Heart right ventricle (tissue), 16 donors: ENCODE results near the gene CCDC9B. TPM values are rescaled to one million over a fixed set of nuclear protein-coding genes. Genes with fewer than 3 reads are reported as not detected.

Source experiments
- ATAC-seq, 8 donors: fragments of 200-7000 bp; cut with Tn5 transposase; one replicate each; pipeline ENCODE4 v1.9.1; 2020; ENCODE audit warnings: mild to moderate bottlenecking in 8 of 8, moderate library complexity in 8 of 8, moderate number of reproducible peaks in 1 of 8
- DNase-seq, 2 donors: peaks; one replicate each; pipeline ENCODE4 v3.0.0-alpha.2; 2020
- H3K27ac ChIP-seq, 10 donors: fragments of 200-600 bp; sonication (generic) in 2 of 10; one replicate each; pipeline versions ENCODE4 v1.5.0 to v1.8.0; 2020 to 2022; ENCODE audit warnings: mild to moderate bottlenecking in 3 of 10
- H3K27me3 ChIP-seq, 7 donors: fragments of 200-600 bp; one replicate each; pipeline ENCODE4 v1.8.0; 2021 to 2022; ENCODE audit warnings: mild to moderate bottlenecking in 2 of 7
- H3K36me3 ChIP-seq, 9 donors: fragments of 200-600 bp; sonication (generic) in 1 of 9; one replicate each; pipeline versions ENCODE4 v1.5.0 to v1.8.0; 2020 to 2022; ENCODE audit warnings: mild to moderate bottlenecking in 2 of 9
- H3K4me1 ChIP-seq, 9 donors: fragments of 200-600 bp; sonication (generic) in 1 of 9; one replicate each; pipeline versions ENCODE4 v1.5.0 to v1.8.0; 2020 to 2022; ENCODE audit warnings: mild to moderate bottlenecking in 4 of 9
- H3K4me3 ChIP-seq, 10 donors: fragments of 200-600 bp; sonication (generic) in 2 of 10; one replicate each; pipeline versions ENCODE4 v1.5.0 to v1.8.0; 2020 to 2022; ENCODE audit warnings: mild to moderate bottlenecking in 7 of 10, moderate library complexity in 2 of 10
- H3K9me3 ChIP-seq, 11 donors: fragments of 200-600 bp in 10 of 11; sonication (generic) in 2 of 11; one replicate each; pipeline versions ENCODE4 v1.5.0 to v1.8.0; 2013 to 2022; ENCODE audit warnings: mild to moderate bottlenecking in 2 of 11, control low read depth in 1 of 11, moderate library complexity in 1 of 11
- CTCF ChIP-seq, 9 donors: fragments of 200-600 bp; sonication (generic) in 2 of 9; IDR thresholded peaks; one replicate each; pipeline versions ENCODE4 v1.5.0 to v1.8.0; 2021 to 2022; ENCODE audit warnings: antibody characterized with exemption in 9 of 9, mild to moderate bottlenecking in 5 of 9, moderate library complexity in 1 of 9
- WGBS, 2 donors: extraction: QIAGEN DNeasy Blood & Tissue Kit; methylation state at CpG; one replicate each; pipeline ENCODE4 v1.1.7; 2013; ENCODE audit warnings: inconsistent platforms in 1 of 2; 5-methylcytosine and 5-hydroxymethylcytosine counted together
- intact Hi-C, 10 donors: fragments of 100-400 bp; cut with DNase I; formaldehyde crosslinking; loops; one replicate each; pipeline versions ENCODE4 v1.11.1 to v1.14.2; 2022
- polyA plus RNA-seq, 2 donors: library from polyadenylated mRNA; stranded (reverse); fragments of 200-250 nt; gene quantifications; one replicate each; pipeline ENCODE4 v1.2.3, GENCODE V29; 2013
- total RNA-seq, 10 donors: library from RNA; stranded (reverse); fragmentation: NEBNext Ultra II Directional in 3 of 10; extraction: Animal tissue kit (Norgen Biotek cat#: 25700) in 3 of 10; gene quantifications; one replicate each; pipeline versions ENCODE4 v1.2.1 to v1.2.4, GENCODE V29; 2021 to 2023
- donor health status: Arrhythmogenic right ventricular cardiomyopathy.
- donor health status: ischemic (EF 13 %, LVEDD 7.1; RV severe dilation, severe dysfunction).
- donor health status: healthy with polysubstance abuse.
- donor health status: DM: no; HTN: yes; CAD: no.
- donor health status: DM: no; HTN: no; CAD: no.
- donor health status: ischemic (EF 25% LVEDD 6.9; RV normal size, moderate dysfunction).
- donor health status: ischemic (EF 25% LVEDD 5.7; RV mildly dilated, moderate dysfunction).
- donor health status: healthy.
- donor health status: DM: yes; HTN: yes; CAD: no.
- donor health status: Ischemic cardiomyopathy.
- donor health status: ischemic (EF 35%, LVEDD 5.7; RV mildly dilated, moderate dysfunction).
- donor health status: nonischemic (EF 11% LVEDD 7.7; RV severe dilation, severe dysfunction).
- donor health status: DM: yes; HTN: yes; CAD: no.
- donor health status: PGD.
- donor health status: ischemic (EF 29% LVEDD 5.4; RV normal size, mild dysfunction).
- donor health status: nonischemic (EF 23%, LVEDD 6.1; RV moderate dilation, normal function).

Gene CCDC9B
- total and polyA plus RNA-seq, 12 donors: 13.0 to 190 (median 144) TPM

DNA sequence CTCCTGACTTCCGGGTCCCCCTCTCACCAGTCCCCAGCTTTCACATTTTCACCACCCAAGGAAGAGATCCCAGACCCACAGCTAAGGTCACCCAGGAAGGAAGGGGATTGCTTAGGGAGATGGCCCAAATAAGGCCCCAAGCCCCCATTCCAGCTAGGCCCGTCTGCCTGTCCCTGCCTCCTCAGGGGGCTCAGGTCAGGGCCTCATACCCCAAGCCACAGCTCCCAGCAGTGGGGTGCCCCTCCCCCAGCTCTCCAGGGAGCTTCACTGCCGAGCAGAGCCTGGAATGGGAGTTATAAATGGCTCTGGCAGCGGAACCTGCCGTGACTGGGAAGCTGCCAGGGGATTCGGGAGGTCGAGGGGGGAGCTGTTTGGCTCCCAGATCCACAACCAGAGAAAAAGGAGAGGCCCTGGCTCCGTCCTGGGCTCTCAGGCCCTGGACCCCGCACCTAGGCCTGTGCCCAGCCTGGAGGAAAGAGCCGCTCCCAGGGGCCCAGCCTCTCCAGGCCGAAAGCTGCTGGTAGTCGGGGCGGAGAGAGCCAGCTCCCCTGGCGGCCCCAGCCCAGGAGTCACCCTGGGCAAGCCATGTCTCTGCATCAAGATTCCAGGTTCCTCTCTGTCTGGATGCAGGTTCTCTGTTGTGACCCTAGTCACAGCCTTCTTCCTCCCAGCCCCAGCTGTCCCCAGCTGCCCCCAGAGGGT is 550 bp downstream of the CCDC9B start:
- peak overlapping the region; percentile 29 to 57 (median 50) for H3K4me3 ChIP-seq
- TF ChIP-seq CTCF (IDR thresholded peaks at IDR 0.05): no peak
- peak; percentile 91 to 93 for DNase-seq
- peak overlapping the region; percentile 95 to 99 (median 98) for H3K27ac ChIP-seq
- H3K9me3 ChIP-seq: no peaks in the 10 kb centered on the region
- no peaks in the 10 kb centered on the region for H3K27me3 ChIP-seq
- WGBS, 2 donors: 8 to 13% methylated on average over 14 of the region's 14 CpGs
- intact Hi-C loops: loop anchor here in 5 of 10 donors (1.0 to 5.0 kb wide), 4 partner anchors 15 to 82 kb away; partner anchors contain the start of gene INAFM2 (in 2 of the 5)
- H3K36me3 ChIP-seq: peaks cover 0 to 25% (median 0%) of the 10 kb centered on the region in 9 donors
- H3K4me1 ChIP-seq: peaks cover 53 to 99% (median 89%) of the 10 kb centered on the region in 9 donors
- ATAC-seq: peak; percentile 61 to 85 (median 76)

DNA sequence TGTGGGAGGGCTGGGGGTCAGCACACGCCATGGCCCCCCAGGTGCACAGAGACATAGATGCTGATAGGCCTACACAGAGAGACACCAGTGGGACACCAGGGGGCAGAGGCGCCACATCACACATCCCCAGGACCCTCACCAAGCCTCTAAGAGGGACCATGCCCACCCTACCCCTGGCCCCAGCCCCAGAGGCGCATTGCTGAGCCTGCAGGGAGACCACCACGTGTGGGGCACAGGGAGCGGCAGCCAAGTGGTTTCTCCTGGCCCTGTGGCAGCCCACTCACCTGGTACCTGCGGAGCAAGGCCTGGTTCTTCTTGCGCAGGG is 1.2 kb downstream of the CCDC9B start:
- no peaks in the 10 kb centered on the region for H3K27me3 ChIP-seq
- H3K4me3 ChIP-seq: peak overlapping the region; percentile 29 to 57 (median 50)
- peak overlapping the region; percentile 95 to 99 (median 98) for H3K27ac ChIP-seq
- no peaks in the 10 kb centered on the region for H3K9me3 ChIP-seq
- peaks cover 0 to 29% (median 0%) of the 10 kb centered on the region in 9 donors for H3K36me3 ChIP-seq
- ATAC-seq (peak in 5 of 8 donors; percentile 10 to 29 (median 16)), DNase-seq (no peak)
- peaks cover 57 to 100% (median 95%) of the 10 kb centered on the region in 9 donors for H3K4me1 ChIP-seq
- intact Hi-C loops: loop anchor here in 1 of 10 donors (2.0 kb wide), 1 partner anchor 19 kb away; no protein-coding TSS in a partner anchor
- TF ChIP-seq CTCF (IDR thresholded peaks at IDR 0.05): peak in 6 of 9 donors; percentile 9 to 50 (median 36)
- 64 to 66% methylated on average over 7 of the region's 7 CpGs for WGBS, 2 donors

DNA sequence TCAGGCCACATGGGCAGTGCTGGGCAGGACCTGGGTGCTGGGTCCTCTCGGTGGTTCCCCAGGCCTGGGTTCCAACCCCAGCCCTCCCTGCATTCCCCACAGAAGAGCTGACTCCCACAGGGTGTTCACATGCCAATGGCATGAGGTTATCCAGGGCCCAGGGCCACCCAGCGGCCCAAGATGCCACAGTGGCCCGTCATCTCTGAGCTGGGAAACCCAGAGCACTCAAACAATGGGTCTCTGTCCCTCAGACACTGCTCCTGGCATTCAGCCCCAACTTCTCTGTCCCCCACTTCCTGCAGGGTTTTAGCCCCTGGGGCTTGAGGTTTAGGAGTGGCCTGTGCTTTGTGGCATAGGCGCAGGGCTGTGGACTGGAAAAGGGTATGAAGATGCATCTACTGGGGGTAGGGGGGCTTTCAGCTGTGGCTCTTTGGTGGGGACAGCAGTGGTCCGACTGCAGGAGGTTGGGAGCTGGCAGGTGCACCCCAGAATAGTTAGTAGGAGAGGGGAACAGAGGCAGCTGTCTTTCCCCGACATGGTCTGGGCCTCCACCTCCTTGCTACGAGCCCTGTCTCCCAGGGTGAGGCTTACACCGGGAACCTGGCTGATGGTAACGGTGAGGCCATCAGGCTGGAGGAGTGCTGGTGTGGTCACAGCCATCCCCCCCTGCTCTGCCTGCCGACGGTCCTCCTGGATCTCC is 1.7 kb downstream of the CCDC9B start:
- peak overlapping the region; percentile 95 to 99 (median 98) for H3K27ac ChIP-seq
- peak; percentile 9 to 62 (median 32) for ATAC-seq
- peak in 1 of 2 donors; percentile 66 for DNase-seq
- WGBS, 2 donors: 48 to 59% methylated on average over 11 of the region's 11 CpGs
- peaks cover 0 to 29% (median 0%) of the 10 kb centered on the region in 9 donors for H3K36me3 ChIP-seq
- peaks cover 57 to 100% (median 95%) of the 10 kb centered on the region in 9 donors for H3K4me1 ChIP-seq
- no peak for TF ChIP-seq CTCF (IDR thresholded peaks at IDR 0.05)
- intact Hi-C loops: loop anchor here in 2 of 10 donors (1.0 to 2.0 kb wide), 2 partner anchors 16 to 18 kb away; partner anchors contain the start of gene INAFM2 (in 1 of the 2)
- no peaks in the 10 kb centered on the region for H3K27me3 ChIP-seq
- no peaks in the 10 kb centered on the region for H3K9me3 ChIP-seq
- H3K4me3 ChIP-seq: peak overlapping the region; percentile 29 to 57 (median 50)

GRCh38 chr15:40338041-40338657 is 2.6 kb downstream of the CCDC9B start:
- Histone ChIP-seq H3K9me3 (no peaks in the 10 kb centered on the region), H3K4me1 (peaks cover 63 to 100% (median 96%) of the 10 kb centered on the region in 9 donors), H3K27ac (peak overlapping the region in 9 of 10 donors; percentile 95 to 99 (median 98)), H3K4me3 (peak overlapping the region in 8 of 10 donors; percentile 47 to 57 (median 50)), H3K27me3 (no peaks in the 10 kb centered on the region), H3K36me3 (peaks cover 0 to 29% (median 0%) of the 10 kb centered on the region in 9 donors)
- peak; percentile 48 to 87 (median 76) for TF ChIP-seq CTCF (IDR thresholded peaks at IDR 0.05)
- ATAC-seq (peak in 6 of 8 donors; percentile 20 to 39 (median 30)), DNase-seq (peak; percentile 78)
- intact Hi-C loops: loop anchor here in 2 of 10 donors (1.0 to 2.0 kb wide), 2 partner anchors 15 to 17 kb away; partner anchors contain the start of gene INAFM2 (in 1 of the 2)
- WGBS, 2 donors: 29 to 34% methylated on average over 11 of the region's 11 CpGs
